HG03060 (cell line): ENCODE data around the gene BRD8.

ENCODE experiments used
- ATAC-seq: cut with Tn5 transposase; IDR thresholded peaks from one replicate; pipeline ENCODE4 v1.9.1; 2021; ENCODE audit warnings: low read depth, moderate number of reproducible peaks; ENCODE audit not compliant: unreplicated experiment

Gene BRD8

GRCh38 chr5:138107213-138107612 lies 71.2 kb downstream of the BRD8 start:
- ATAC-seq: no peak

GRCh38 chr5:138105709-138106108 lies 72.7 kb downstream of the BRD8 start:
- ATAC-seq: no peak

- no peak for ATAC-seq
These were observed 75.2 kb downstream of the BRD8 start for GRCh38 chr5:138103319-138103637.

- no peak for ATAC-seq
These were observed 75.7 kb downstream of the BRD8 start for GRCh38 chr5:138102454-138103318.

GRCh38 chr5:138096997-138097828 lies 81.2 kb downstream of the BRD8 start:
- ATAC-seq: no peak

GRCh38 chr5:138096363-138096762 lies 82.1 kb downstream of the BRD8 start:
- ATAC-seq: no peak

- no peak for ATAC-seq
These were observed 83.1 kb downstream of the BRD8 start for GRCh38 chr5:138095100-138095907.

- ATAC-seq: no peak
These were observed 85.4 kb downstream of the BRD8 start for GRCh38 chr5:138093036-138093435.

GRCh38 chr5:138092301-138092700 lies 86.1 kb downstream of the BRD8 start:
- no peak for ATAC-seq

GRCh38 chr5:138091685-138092084 lies 86.7 kb downstream of the BRD8 start:
- ATAC-seq: no peak
